Measurements from ENCODE around the gene UCHL3. TPM values are rescaled to one million over a fixed set of nuclear protein-coding genes. Genes with fewer than 3 reads are reported as not detected.

UCHL3 gene
- total RNA-seq, 4 donors from 2014 or later = 11.3 to 44.2 (median 25.6) TPM

GRCh38 chr13:75537401-75538365, 11.9 kb upstream of the UCHL3 start, which contains the start of gene COMMD6:
COMMD6 (minus strand) TSS chr13:75537841; CDS start chr13:75537805, 36 bp downstream.
- TF ChIP-seq CTCF (IDR thresholded peaks at IDR 0.05; ENCODE audit: low read depth) = no peak

GRCh38 chr13:75541287-75541686, 8.3 kb upstream of the UCHL3 start:
- no peak for TF ChIP-seq CTCF (IDR thresholded peaks at IDR 0.05; ENCODE audit: low read depth)

GRCh38 chr13:75541961-75542360, 7.6 kb upstream of the UCHL3 start:
- TF ChIP-seq CTCF (IDR thresholded peaks at IDR 0.05; ENCODE audit: low read depth) = no peak

- TF ChIP-seq CTCF (IDR thresholded peaks at IDR 0.05; ENCODE audit: low read depth) = no peak
Observed at GRCh38 chr13:75544681-75545330, 4.8 kb upstream of the UCHL3 start.

- no peak for TF ChIP-seq CTCF (IDR thresholded peaks at IDR 0.05; ENCODE audit: low read depth)
Observed at GRCh38 chr13:75547917-75548316, 1.7 kb upstream of the UCHL3 start.

- TF ChIP-seq CTCF (IDR thresholded peaks at IDR 0.05; ENCODE audit: low read depth) = no peak
Observed at GRCh38 chr13:75550159-75550567, 572 bp downstream of the UCHL3 start.

GRCh38 chr13:75554464-75554863, 4.9 kb downstream of the UCHL3 start:
- TF ChIP-seq CTCF (IDR thresholded peaks at IDR 0.05; ENCODE audit: low read depth) = no peak
